H1 (cell line): ENCODE measurements around the gene IFNA2. TPM values are rescaled to one million over a fixed set of nuclear protein-coding genes. Genes with fewer than 3 reads are reported as not detected.

Source experiments
- CTCF ChIA-PET: fragments of 300-600 bp; sonication (Branson Sonifier 250); formaldehyde crosslinking; loops from one replicate; lab custom pipeline; 2021; ENCODE audit not compliant: partially characterized antibody; lab: Charles Lee
- POLR2A ChIA-PET: fragments of 300-600 bp; sonication (Branson Sonifier 250); formaldehyde crosslinking; loops from one replicate; lab custom pipeline; 2021; ENCODE audit warnings: inconsistent platforms; ENCODE audit not compliant: partially characterized antibody; lab: Charles Lee
- DNase-seq, 2 experiments: peaks; one replicate each; pipeline versions ENCODE4 v3.0.0 to v3.0.0-alpha.2; 2010 to 2022; ENCODE audit warnings: low spot score in 2 of 2, low read depth in 1 of 2, mixed read lengths in 1 of 2
- FAIRE-seq: peaks from 2 replicates; lab custom pipeline; 2011; peaks lifted over from hg19 to GRCh38; lab: Jason Lieb, UNC
- H2AFZ ChIP-seq: 2 replicates; pipeline ENCODE4 v1.8.1; 2012; ENCODE audit warnings: low read length, inconsistent platforms
- H2AK5ac ChIP-seq: 2 replicates; pipeline ENCODE4 v1.6.1; 2013; ENCODE audit warnings: low read depth, low read length
- H2BK120ac ChIP-seq: replicated peaks from 2 replicates; pipeline ENCODE3; 2013; ENCODE audit warnings: low read depth, low read length, inconsistent platforms
- H2BK12ac ChIP-seq: 2 replicates; pipeline ENCODE4 v1.6.1; 2013; ENCODE audit warnings: low read depth, low read length
- H2BK15ac ChIP-seq: 2 replicates; pipeline ENCODE4 v1.6.1; 2013; ENCODE audit warnings: low read length
- H2BK20ac ChIP-seq: 2 replicates; pipeline ENCODE4 v1.6.1; 2013; ENCODE audit warnings: low read length
- H2BK5ac ChIP-seq: 2 replicates; pipeline ENCODE4 v1.6.1; 2013; ENCODE audit warnings: low read depth, low read length
- H3K14ac ChIP-seq: 2 replicates; pipeline ENCODE4 v1.6.1; 2013; ENCODE audit warnings: inconsistent platforms; ENCODE audit not compliant: insufficient read length
- H3K18ac ChIP-seq: 2 replicates; pipeline ENCODE4 v1.6.1; 2013; ENCODE audit warnings: low read length; ENCODE audit errors: extremely low read depth
- H3K23ac ChIP-seq: 2 replicates; pipeline ENCODE4 v1.6.1; 2013; ENCODE audit warnings: inconsistent platforms; ENCODE audit not compliant: insufficient read length
- H3K23me2 ChIP-seq: 2 replicates; pipeline ENCODE4 v1.6.1; 2013; ENCODE audit warnings: low read depth, low read length
- H3K27ac ChIP-seq: 2 replicates; pipeline ENCODE4 v1.6.1; 2011; ENCODE audit warnings: low read depth, low read length, inconsistent platforms
- H3K27me3 ChIP-seq, 4 experiments: replicated peaks in 1 of 4; 1 replicate in 1 of 4; 2 replicates in 3 of 4; pipeline versions ENCODE4 v1.6.1 to v1.8.1; 2011 to 2013; ENCODE audit warnings: low read length in 3 of 4, mild to moderate bottlenecking in 3 of 4, inconsistent platforms in 2 of 4, mixed read lengths in 2 of 4, moderate library complexity in 1 of 4; ENCODE audit not compliant: control insufficient read depth in 3 of 4, insufficient read depth in 3 of 4; ENCODE audit errors: extremely low read depth in 1 of 4
- H3K36me3 ChIP-seq, 4 experiments: 2 replicates each; pipeline versions ENCODE4 v1.6.1 to v1.8.1; 2011 to 2013; ENCODE audit warnings: mild to moderate bottlenecking in 4 of 4, low read length in 3 of 4, moderate library complexity in 2 of 4, control low read depth in 1 of 4, inconsistent platforms in 1 of 4; ENCODE audit not compliant: insufficient read depth in 4 of 4, control insufficient read depth in 2 of 4
- H3K4ac ChIP-seq: replicated peaks from 2 replicates; pipeline ENCODE3; 2013; ENCODE audit warnings: low read length, low read depth, mixed read lengths, inconsistent platforms; ENCODE audit not compliant: insufficient read length
- H3K4me1 ChIP-seq, 4 experiments: replicated peaks in 1 of 4; 1 replicate in 1 of 4; 2 replicates in 3 of 4; pipeline versions ENCODE4 v1.6.1 to v1.8.1; 2011 to 2013; ENCODE audit warnings: low read length in 3 of 4, inconsistent platforms in 2 of 4, mixed read lengths in 1 of 4; ENCODE audit not compliant: insufficient read depth in 4 of 4, control insufficient read depth in 3 of 4
- H3K4me2 ChIP-seq, 2 experiments: 2 replicates each; pipeline versions ENCODE4 v1.6.1 to v1.8.1; 2011 to 2013; ENCODE audit warnings: low read depth in 2 of 2, low read length in 2 of 2, control low read depth in 1 of 2, inconsistent platforms in 1 of 2, mild to moderate bottlenecking in 1 of 2; ENCODE audit not compliant: insufficient read depth in 1 of 2
- H3K4me3 ChIP-seq, 4 experiments: fragments of 200-600, 300-600 bp in 1 of 4; sonication (generic), shearing (Covaris generic), sonication (Bioruptor Twin) in 1 of 4; 2 replicates each; pipeline versions ENCODE4 v1.5.1 to v1.8.1; 2011 to 2016; ENCODE audit warnings: low read length in 4 of 4, low read depth in 3 of 4, control low read depth in 2 of 4, inconsistent platforms in 2 of 4, mild to moderate bottlenecking in 2 of 4, mixed read lengths in 1 of 4, moderate library complexity in 1 of 4; ENCODE audit not compliant: insufficient read depth in 2 of 4; ENCODE audit errors: extremely low read depth in 1 of 4
- H3K56ac ChIP-seq: replicated peaks from 2 replicates; pipeline ENCODE3; 2013; ENCODE audit warnings: low read depth, mild to moderate bottlenecking, mixed read lengths, low read length, inconsistent platforms; ENCODE audit not compliant: insufficient read length
- H3K79me1 ChIP-seq: 2 replicates; pipeline ENCODE4 v1.6.1; 2013; ENCODE audit warnings: low read depth, low read length, control low read depth
- H3K79me2 ChIP-seq, 2 experiments: 2 replicates each; pipeline versions ENCODE4 v1.6.1 to v1.8.1; 2012 to 2013; ENCODE audit warnings: low read length in 2 of 2, mild to moderate bottlenecking in 2 of 2, inconsistent platforms in 1 of 2; ENCODE audit not compliant: insufficient read depth in 2 of 2, control insufficient read depth in 1 of 2
- H3K9ac ChIP-seq, 4 experiments: replicated peaks in 1 of 4; 1 replicate in 1 of 4; 2 replicates in 3 of 4; pipeline versions ENCODE4 v1.6.1 to v1.8.1; 2011 to 2013; ENCODE audit warnings: low read depth in 3 of 4, low read length in 3 of 4, control low read depth in 2 of 4, mild to moderate bottlenecking in 2 of 4, moderate library complexity in 2 of 4, inconsistent platforms in 1 of 4; ENCODE audit errors: extremely low read depth in 1 of 4
- H3K9me3 ChIP-seq, 2 experiments: 2 replicates each; pipeline versions ENCODE4 v1.6.1 to v1.8.1; 2012 to 2013; ENCODE audit warnings: mild to moderate bottlenecking in 2 of 2, moderate library complexity in 2 of 2, control low read depth in 1 of 2, inconsistent platforms in 1 of 2, low read depth in 1 of 2, low read length in 1 of 2, mixed read lengths in 1 of 2; ENCODE audit not compliant: insufficient read depth in 2 of 2
- H4K20me1 ChIP-seq, 2 experiments: replicated peaks in 1 of 2; 2 replicates each; pipeline versions ENCODE3 to v1.8.1; 2011 to 2013; ENCODE audit warnings: inconsistent platforms in 2 of 2, low read length in 2 of 2, mild to moderate bottlenecking in 1 of 2; ENCODE audit not compliant: insufficient read depth in 2 of 2, control insufficient read depth in 1 of 2
- H4K5ac ChIP-seq: 2 replicates; pipeline ENCODE4 v1.6.1; 2013; ENCODE audit warnings: low read length, low read depth, mixed read lengths, inconsistent platforms; ENCODE audit not compliant: insufficient read length
- H4K8ac ChIP-seq: 2 replicates; pipeline ENCODE4 v1.8.0; 2013; ENCODE audit warnings: mild to moderate bottlenecking, moderate library complexity, low read length, inconsistent platforms; ENCODE audit not compliant: insufficient read depth; ENCODE audit errors: extremely low read depth
- H4K91ac ChIP-seq: replicated peaks from 2 replicates; pipeline ENCODE3; 2013; ENCODE audit warnings: low read length, mixed read lengths, inconsistent platforms; ENCODE audit not compliant: insufficient read length
- BACH1 ChIP-seq: IDR thresholded peaks from 2 replicates; pipeline ENCODE4 v1.6.1; 2012; ENCODE audit warnings: low read length, improper control_type of control experiment
- CEBPB ChIP-seq: IDR thresholded peaks from 2 replicates; pipeline ENCODE4 v1.6.1; 2012; ENCODE audit warnings: low read depth, low read length
- CREB1 ChIP-seq: IDR thresholded peaks from 2 replicates; pipeline ENCODE4 v1.6.1; 2012; ENCODE audit warnings: inconsistent platforms
- EZH2 ChIP-seq: fragments of 200-600 bp; sonication (generic); IDR thresholded peaks from 2 replicates; pipeline ENCODE4 v1.7.1; 2012; ENCODE audit warnings: low read depth, mild to moderate bottlenecking, moderate library complexity, low read length, inconsistent platforms; ENCODE audit not compliant: severe bottlenecking
- NANOG ChIP-seq: IDR thresholded peaks from 2 replicates; pipeline ENCODE4 v1.6.1; 2011; ENCODE audit warnings: low read length, low read depth, mild to moderate bottlenecking, inconsistent platforms; ENCODE audit not compliant: insufficient read depth, poor library complexity, severe bottlenecking
- POLR2AphosphoS5 ChIP-seq: IDR thresholded peaks from 2 replicates; pipeline ENCODE4 v1.6.1; 2011; ENCODE audit warnings: low read depth, low read length
- SAP30 ChIP-seq: fragments of 300-600 bp; sonication (generic); IDR thresholded peaks from 2 replicates; pipeline ENCODE4 v1.7.1; 2012; ENCODE audit warnings: low read length, moderate library complexity, mild to moderate bottlenecking, inconsistent platforms; ENCODE audit not compliant: insufficient read depth, insufficient replicate concordance
- SRF ChIP-seq: IDR thresholded peaks from 2 replicates; pipeline ENCODE4 v1.6.1; 2011; ENCODE audit warnings: mild to moderate bottlenecking, low read depth, low read length, moderate library complexity
- TEAD4 ChIP-seq: IDR thresholded peaks from 2 replicates; pipeline ENCODE4 v1.6.1; 2012; ENCODE audit warnings: low read depth, low read length, inconsistent platforms, mixed read lengths
- WGBS, 2 experiments: shearing (Covaris generic) in 1 of 2; methylation state at CpG; one replicate each; pipeline versions ENCODE4 v1.1.6 to v1.1.7; 2013 to 2015; ENCODE audit warnings: low lambda C conversion rate in 2 of 2, mixed read lengths in 2 of 2, inconsistent platforms in 1 of 2, low coverage in 1 of 2, missing lambda C conversion rate in 1 of 2; ENCODE audit not compliant: insufficient replicate concordance in 2 of 2, insufficient coverage in 1 of 2, insufficient read length in 1 of 2; ENCODE audit errors: extremely low coverage in 1 of 2, missing lambda C conversion rate in 1 of 2; 5-methylcytosine and 5-hydroxymethylcytosine counted together
- polyA plus RNA-seq, 7 experiments: library from polyadenylated mRNA; depleted of rRNA in 3 of 7; stranded (reverse) in 5 of 7; unstranded in 2 of 7; fragments of >200 nt in 5 of 7; fragments of 200-250 nt in 2 of 7; gene quantifications; 1 replicate in 5 of 7; 2 replicates in 1 of 7; 4 replicates in 1 of 7; pipeline versions ENCODE4 v1.2.1 to v1.2.3, GENCODE V29; 2011 to 2013; ENCODE audit warnings: missing spikeins in 2 of 7, mixed read lengths in 2 of 7
- total RNA-seq: library from RNA; stranded (reverse); fragmentation: NEBNext Ultra II Directional; extraction: Animal tissue kit (Norgen Biotek cat#: 25700); gene quantifications from 2 replicates; pipeline ENCODE4 v1.2.1, GENCODE V29; 2021
- TF ChIP-seq, protein P1 (sequence below): IDR thresholded peaks from 2 replicates; pipeline ENCODE4 v1.6.1; 2011; ENCODE audit warnings: low read depth, mild to moderate bottlenecking, low read length; ENCODE audit not compliant: insufficient read depth
- TF ChIP-seq, protein P2 (sequence below): IDR thresholded peaks from 2 replicates; pipeline ENCODE4 v1.6.1; 2012; ENCODE audit warnings: inconsistent platforms
- TF ChIP-seq, protein P3 (sequence below): IDR thresholded peaks from 2 replicates; pipeline ENCODE4 v1.6.1; 2012; ENCODE audit warnings: inconsistent platforms

The IFNA2 gene
- total and polyA plus RNA-seq, 2 of the 8 experiments (the other 6 are each of a cell fraction or from before 2014, with no cell fraction given), result not detected

DNA sequence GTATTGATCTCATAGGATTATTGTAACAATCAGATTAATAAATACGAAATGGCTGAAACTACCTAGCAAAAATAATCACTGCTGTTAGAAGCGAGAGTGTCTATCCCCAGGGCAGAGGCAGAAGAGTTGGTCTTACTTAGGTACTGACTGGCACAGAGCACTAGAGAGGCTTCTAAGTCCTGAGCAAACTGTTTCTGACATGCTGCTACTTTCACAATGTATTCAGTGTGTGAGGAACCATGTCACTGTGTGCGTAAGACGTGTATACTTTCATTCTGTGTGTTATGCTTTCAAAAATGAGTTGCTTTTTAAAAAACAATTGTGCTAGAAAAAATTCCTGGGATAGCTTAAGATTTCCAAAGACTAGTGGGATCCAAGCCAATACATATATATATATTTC lies 44.5 kb downstream of the IFNA2 start:
- ChIA-PET CTCF (interaction anchor here (0.7 to 3.1 kb wide), 7 partner anchors 15 to 62 kb away, joined by 3 to 13 read pairs (median 5); no protein-coding TSS in a partner anchor), POLR2A (no interaction called here)
- H3K18ac ChIP-seq, result no peak overlapping the region
- H3K27me3 ChIP-seq, result no peaks in the 10 kb centered on the region
- H3K27ac ChIP-seq, result no peak overlapping the region
- H3K14ac ChIP-seq, result no peak overlapping the region
- H3K4ac ChIP-seq, result no peak overlapping the region
- 89% methylated on average over 4 of the region's 4 CpGs; no CpG with 5 or more reads in 1 of the 2 experiments for WGBS, 2 experiments
- H3K4me2 ChIP-seq, result no peak overlapping the region
- no peak overlapping the region for H3K4me3 ChIP-seq
- H4K20me1 ChIP-seq, result no peaks in the 10 kb centered on the region
- H4K8ac ChIP-seq, result no peak overlapping the region
- TF ChIP-seq EZH2, result no peak
- no peak for TF ChIP-seq SAP30
- TF ChIP-seq CEBPB, result no peak
- no peak for TF ChIP-seq POLR2AphosphoS5
- TF ChIP-seq SRF, result no peak
- no peak for TF ChIP-seq NANOG
- no peak for TF ChIP-seq TEAD4
- TF ChIP-seq CREB1, result no peak
- TF ChIP-seq, protein P1, sequence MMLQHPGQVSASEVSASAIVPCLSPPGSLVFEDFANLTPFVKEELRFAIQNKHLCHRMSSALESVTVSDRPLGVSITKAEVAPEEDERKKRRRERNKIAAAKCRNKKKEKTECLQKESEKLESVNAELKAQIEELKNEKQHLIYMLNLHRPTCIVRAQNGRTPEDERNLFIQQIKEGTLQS, result no peak
- TF ChIP-seq, protein P2, sequence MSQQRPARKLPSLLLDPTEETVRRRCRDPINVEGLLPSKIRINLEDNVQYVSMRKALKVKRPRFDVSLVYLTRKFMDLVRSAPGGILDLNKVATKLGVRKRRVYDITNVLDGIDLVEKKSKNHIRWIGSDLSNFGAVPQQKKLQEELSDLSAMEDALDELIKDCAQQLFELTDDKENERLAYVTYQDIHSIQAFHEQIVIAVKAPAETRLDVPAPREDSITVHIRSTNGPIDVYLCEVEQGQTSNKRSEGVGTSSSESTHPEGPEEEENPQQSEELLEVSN, result no peak
- TF ChIP-seq, protein P3, sequence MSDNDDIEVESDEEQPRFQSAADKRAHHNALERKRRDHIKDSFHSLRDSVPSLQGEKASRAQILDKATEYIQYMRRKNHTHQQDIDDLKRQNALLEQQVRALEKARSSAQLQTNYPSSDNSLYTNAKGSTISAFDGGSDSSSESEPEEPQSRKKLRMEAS, result no peak
- no peak for TF ChIP-seq BACH1
- no peak overlapping the region for H2BK20ac ChIP-seq
- no peaks in the 10 kb centered on the region for H3K36me3 ChIP-seq
- no peaks in the 10 kb centered on the region for H3K9me3 ChIP-seq
- DNase-seq (no peak), FAIRE-seq (no peak)
- no peak overlapping the region for H2AK5ac ChIP-seq
- H3K23me2 ChIP-seq, result no peaks in the 10 kb centered on the region
- no peak overlapping the region for H3K56ac ChIP-seq
- no peak overlapping the region for H2BK12ac ChIP-seq
- H3K4me1 ChIP-seq, result no peaks in the 10 kb centered on the region
- no peak overlapping the region for H3K23ac ChIP-seq
- no peak overlapping the region for H2BK120ac ChIP-seq
- no peak overlapping the region for H2BK15ac ChIP-seq
- no peaks in the 10 kb centered on the region for H3K79me2 ChIP-seq
- no peak overlapping the region for H2AFZ ChIP-seq
- H2BK5ac ChIP-seq, result no peak overlapping the region
- H3K9ac ChIP-seq, result no peak overlapping the region
- no peaks in the 10 kb centered on the region for H3K79me1 ChIP-seq
- no peak overlapping the region for H4K5ac ChIP-seq
- no peak overlapping the region for H4K91ac ChIP-seq
